ENCODE data around the gene ABAT.

DNA sequence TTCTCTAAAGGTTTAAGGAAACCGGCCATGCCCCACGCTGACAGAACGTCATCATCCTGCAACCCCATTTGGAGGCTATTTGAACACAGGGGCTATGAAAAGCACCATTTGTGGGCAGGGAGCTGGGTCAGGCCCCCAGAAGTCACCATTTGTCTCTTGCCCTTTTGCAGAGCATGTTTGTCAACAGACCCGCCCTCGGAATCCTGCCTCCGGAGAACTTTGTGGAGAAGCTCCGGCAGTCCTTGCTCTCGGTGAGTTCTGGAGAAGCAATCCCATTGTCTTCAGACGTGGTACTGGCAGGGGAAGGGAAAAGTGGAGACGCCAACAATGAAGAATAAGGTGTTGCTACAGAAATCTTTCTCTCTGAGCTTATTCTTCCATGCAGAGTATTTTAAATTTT, 89.5 kb downstream of the ABAT start:
- TF ChIP-seq EZH2 (IDR thresholded peaks at IDR 0.05; ENCODE audit: insufficient read depth, poor library complexity, severe bottlenecking) (no peak), EZH2phosphoT487 (IDR thresholded peaks at IDR 0.05; ENCODE audit: insufficient read depth, low read depth) (no peak)
